NCI-H2029 (cell line): ENCODE results near the gene DHRS3.
A peak's percentile ranks its signal among the peaks of the same experiment; 100 is the strongest.

Experiments
- DNase-seq: peaks from one replicate; lab custom pipeline; 2025; lab: John Stamatoyannopoulos, UW

DHRS3 gene

GRCh38 chr1:12615865-12616708 lies 1.9 kb downstream of the DHRS3 start:
- no peak for DNase-seq

GRCh38 chr1:12615159-12615864 lies 2.7 kb downstream of the DHRS3 start:
- no peak for DNase-seq

GRCh38 chr1:12614402-12615158 lies 3.4 kb downstream of the DHRS3 start:
- DNase-seq = no peak

GRCh38 chr1:12613180-12613579 lies 4.8 kb downstream of the DHRS3 start:
- no peak for DNase-seq

GRCh38 chr1:12610941-12611340 lies 7.1 kb downstream of the DHRS3 start:
- DNase-seq = no peak

- no peak for DNase-seq
These were observed 7.6 kb downstream of the DHRS3 start for GRCh38 chr1:12610305-12610935.

GRCh38 chr1:12609469-12610003 lies 8.5 kb downstream of the DHRS3 start:
- DNase-seq = no peak

- DNase-seq = no peak
These were observed 9.6 kb downstream of the DHRS3 start for GRCh38 chr1:12608311-12608957.

- DNase-seq = no peak
These were observed 10.7 kb downstream of the DHRS3 start for GRCh38 chr1:12607263-12607662.

GRCh38 chr1:12604986-12605385 lies 13.0 kb downstream of the DHRS3 start:
- no peak for DNase-seq

- DNase-seq = no peak
These were observed 13.7 kb downstream of the DHRS3 start for GRCh38 chr1:12604114-12604874.

- DNase-seq = no peak
These were observed 14.8 kb downstream of the DHRS3 start for GRCh38 chr1:12603224-12603623.

GRCh38 chr1:12602659-12603024 lies 15.4 kb downstream of the DHRS3 start:
- no peak for DNase-seq

- no peak for DNase-seq
These were observed 16.0 kb downstream of the DHRS3 start for GRCh38 chr1:12601700-12602658.

GRCh38 chr1:12600880-12601633 lies 17.0 kb downstream of the DHRS3 start:
- DNase-seq = no peak

- no peak for DNase-seq
These were observed 17.7 kb downstream of the DHRS3 start for GRCh38 chr1:12600335-12600734.

- no peak for DNase-seq
These were observed 18.4 kb downstream of the DHRS3 start for GRCh38 chr1:12599657-12600056.

GRCh38 chr1:12598974-12599373 lies 19.0 kb downstream of the DHRS3 start:
- DNase-seq = no peak

GRCh38 chr1:12597792-12598191 lies 20.2 kb downstream of the DHRS3 start:
- DNase-seq = peak; percentile 53
